Osteocyte (in vitro differentiated cells): Measurements from ENCODE around the gene VEZT. TPM values are rescaled to one million over a fixed set of nuclear protein-coding genes. Genes with fewer than 3 reads are reported as not detected.

Source experiments
- DNase-seq: peaks from one replicate; pipeline ENCODE4 v3.0.0; 2021; ENCODE audit warnings: mixed read lengths; ENCODE audit not compliant: unreplicated experiment; ENCODE audit errors: extremely low spot score
- H3K27ac Mint-ChIP-seq: one replicate; pipeline ENCODE4 v1.8.0; 2021; ENCODE audit warnings: mild to moderate bottlenecking, mixed read lengths; ENCODE audit not compliant: unreplicated experiment
- H3K27me3 Mint-ChIP-seq: one replicate; pipeline ENCODE4 v1.8.0; 2021; ENCODE audit warnings: mixed read lengths; ENCODE audit not compliant: unreplicated experiment
- H3K36me3 Mint-ChIP-seq: one replicate; pipeline ENCODE4 v1.8.0; 2021; ENCODE audit warnings: mixed read lengths; ENCODE audit not compliant: unreplicated experiment
- H3K4me1 Mint-ChIP-seq: one replicate; pipeline ENCODE4 v1.8.0; 2021; ENCODE audit warnings: mixed read lengths; ENCODE audit not compliant: unreplicated experiment
- H3K4me3 Mint-ChIP-seq: one replicate; pipeline ENCODE4 v1.8.0; 2021; ENCODE audit warnings: mild to moderate bottlenecking, moderate library complexity, mixed read lengths; ENCODE audit not compliant: unreplicated experiment
- H3K9me3 Mint-ChIP-seq: one replicate; pipeline ENCODE4 v1.8.0; 2021; ENCODE audit warnings: mixed read lengths; ENCODE audit not compliant: unreplicated experiment
- CTCF ChIP-seq: fragments of 200-600 bp; sonication (generic); IDR thresholded peaks from 2 replicates; pipeline ENCODE4 v1.5.0; 2021; ENCODE audit warnings: antibody characterized with exemption, mild to moderate bottlenecking, moderate library complexity
- total RNA-seq: library from RNA; stranded (reverse); gene quantifications from 2 replicates; pipeline ENCODE4 v1.2.1, GENCODE V29; 2021

VEZT gene
- total RNA-seq, 1 donor from 2014 or later: 65.7 TPM

- Mint-ChIP-seq H3K4me3 (peak overlapping the region; percentile 15), H3K27ac (peak overlapping the region; percentile 77), H3K9me3 (no peaks in the 10 kb centered on the region), H3K4me1 (peaks cover 23% of the 10 kb centered on the region), H3K27me3 (no peaks in the 10 kb centered on the region), H3K36me3 (no peaks in the 10 kb centered on the region)
- DNase-seq: no peak
- no peak for TF ChIP-seq CTCF
Observed at GRCh38 chr12:95335948-95336347, 118.3 kb downstream of the VEZT start.

DNA sequence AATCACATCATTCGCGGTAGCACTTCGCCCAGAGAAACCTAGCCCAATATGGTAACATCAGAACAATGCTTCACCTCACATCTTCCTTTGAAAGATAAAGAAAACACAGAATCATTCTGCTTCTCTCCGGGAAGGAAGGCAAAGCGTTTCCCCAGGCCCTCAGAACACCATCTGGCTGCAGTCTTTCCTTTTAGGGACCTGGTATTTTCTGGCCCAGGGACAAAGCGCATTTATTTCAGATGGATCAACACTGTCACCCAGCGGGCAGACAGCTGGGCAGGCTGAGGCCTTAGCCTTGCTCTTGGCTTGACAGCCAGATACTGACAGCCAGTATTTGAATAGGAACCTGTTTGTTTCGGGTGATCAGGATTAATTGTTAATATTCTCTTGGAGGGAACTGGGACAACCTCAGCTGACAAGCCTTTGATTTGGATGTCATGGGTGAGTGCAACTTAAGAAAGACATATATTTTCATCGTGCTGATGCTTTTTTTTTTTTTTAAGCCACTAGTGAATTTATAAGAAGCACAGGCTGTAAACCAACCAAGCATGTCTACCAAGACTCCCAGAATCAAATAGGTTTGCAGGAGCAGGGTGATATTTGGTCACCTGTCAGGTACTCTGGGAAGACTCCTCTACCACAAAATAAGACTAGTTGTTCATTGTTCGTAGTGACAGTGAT, 118.9 kb downstream of the VEZT start:
- H3K27ac Mint-ChIP-seq: peak overlapping the region; percentile 77
- DNase-seq: peak; percentile 90
- peak; percentile 96 for TF ChIP-seq CTCF
- peak overlapping the region; percentile 15 for H3K4me3 Mint-ChIP-seq
- H3K9me3 Mint-ChIP-seq: no peaks in the 10 kb centered on the region
- H3K36me3 Mint-ChIP-seq: no peaks in the 10 kb centered on the region
- no peaks in the 10 kb centered on the region for H3K27me3 Mint-ChIP-seq
- H3K4me1 Mint-ChIP-seq: peaks cover 23% of the 10 kb centered on the region

GRCh38 chr12:95337146-95337545, 119.5 kb downstream of the VEZT start:
- Mint-ChIP-seq H3K4me3 (no peak overlapping the region), H3K27ac (no peak overlapping the region), H3K27me3 (no peaks in the 10 kb centered on the region), H3K4me1 (peaks cover 23% of the 10 kb centered on the region), H3K9me3 (no peaks in the 10 kb centered on the region), H3K36me3 (no peaks in the 10 kb centered on the region)
- DNase-seq: no peak
- TF ChIP-seq CTCF: no peak

- Mint-ChIP-seq H3K4me1 (peaks cover 23% of the 10 kb centered on the region), H3K36me3 (no peaks in the 10 kb centered on the region), H3K4me3 (no peak overlapping the region), H3K27ac (no peak overlapping the region), H3K27me3 (no peaks in the 10 kb centered on the region), H3K9me3 (no peaks in the 10 kb centered on the region)
- TF ChIP-seq CTCF: no peak
- DNase-seq: no peak
Observed at GRCh38 chr12:95339086-95339788, 121.6 kb downstream of the VEZT start.

- TF ChIP-seq CTCF: no peak
- DNase-seq: no peak
- no peak overlapping the region for H3K4me3 Mint-ChIP-seq
- no peaks in the 10 kb centered on the region for H3K9me3 Mint-ChIP-seq
- H3K36me3 Mint-ChIP-seq: no peaks in the 10 kb centered on the region
- H3K4me1 Mint-ChIP-seq: peaks cover 8% of the 10 kb centered on the region
- H3K27ac Mint-ChIP-seq: no peak overlapping the region
- peaks cover 3% of the 10 kb centered on the region for H3K27me3 Mint-ChIP-seq
Observed at GRCh38 chr12:95342008-95342407, 124.4 kb downstream of the VEZT start.
